Mononuclear cell (primary cell): ENCODE data around the gene IKBKG. TPM values are rescaled to one million over a fixed set of nuclear protein-coding genes. Genes with fewer than 3 reads are reported as not detected.
"Not testable (repeated sequence)": the region's sequence is repeated elsewhere in the genome, so short reads cannot be mapped to it uniquely, and the experiment has no call there.

Experiments used
- H3K27me3 ChIP-seq: 2 replicates; pipeline ENCODE4 v1.6.0; 2011; ENCODE audit warnings: low read length, control low read depth; ENCODE audit not compliant: insufficient read depth
- H3K4me1 ChIP-seq: 2 replicates; pipeline ENCODE4 v1.5.1; 2011; ENCODE audit warnings: mild to moderate bottlenecking, low read length, control low read depth; ENCODE audit not compliant: insufficient read depth
- H3K4me3 ChIP-seq: 2 replicates; pipeline ENCODE4 v1.5.1; 2011; ENCODE audit warnings: mild to moderate bottlenecking, low read length, moderate library complexity
- H3K9me3 ChIP-seq: 2 replicates; pipeline ENCODE4 v1.5.1; 2011; ENCODE audit warnings: low read depth, mild to moderate bottlenecking, control low read depth, low read length
- total RNA-seq: library from RNA; depleted of rRNA; stranded (reverse); fragments of >200 nt; gene quantifications from one replicate; pipeline ENCODE4 v1.2.3, GENCODE V29; 2012

The IKBKG gene
- total RNA-seq, 1 donor, result 11.8 TPM

GRCh38 chrX:154573061-154573460 lies 25.6 kb downstream of the IKBKG start:
- not testable (repeated sequence) for H3K4me3 ChIP-seq, H3K4me1 ChIP-seq, H3K27me3 ChIP-seq, H3K9me3 ChIP-seq

DNA sequence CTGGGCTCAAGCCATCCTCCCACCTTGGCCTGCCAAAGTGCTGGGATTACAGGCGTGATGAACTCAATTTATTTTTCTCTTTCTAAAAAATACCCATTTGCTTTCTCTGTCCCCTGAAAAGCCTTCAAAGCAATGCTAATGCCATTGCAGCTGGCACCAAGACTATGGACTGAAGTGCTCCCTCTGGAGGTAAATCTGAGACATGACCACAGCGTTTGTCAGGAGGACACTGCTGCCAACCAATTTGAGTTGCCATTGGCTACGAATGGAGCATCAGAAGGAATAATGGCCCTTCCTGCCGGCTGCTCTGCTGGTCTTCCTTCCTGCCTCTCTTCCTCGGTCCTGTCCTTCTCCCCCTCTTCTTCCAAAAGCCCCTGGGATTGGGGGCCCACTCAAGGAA lies 27.7 kb downstream of the IKBKG start:
- H3K4me3 ChIP-seq, H3K9me3 ChIP-seq, H3K27me3 ChIP-seq, H3K4me1 ChIP-seq: not testable (repeated sequence)

DNA sequence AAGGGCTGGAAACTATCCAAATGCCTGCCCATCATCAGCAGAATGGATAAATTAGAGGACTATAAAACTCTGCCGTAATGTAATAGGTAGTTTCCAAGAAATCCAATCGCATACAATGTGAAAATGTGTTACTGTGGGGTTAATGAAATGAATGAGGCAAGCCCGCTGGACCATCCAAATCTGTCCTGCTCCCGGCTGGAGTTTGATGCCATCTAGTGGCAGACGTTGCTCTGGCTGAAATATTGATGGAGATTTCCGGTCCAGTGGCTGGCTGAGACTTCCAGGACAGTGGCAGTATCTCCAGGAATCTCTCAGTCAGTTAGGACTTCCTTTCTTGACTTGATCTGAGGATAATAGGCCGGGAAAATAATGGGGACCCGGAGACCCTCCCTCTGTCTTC lies 35.6 kb downstream of the IKBKG start:
- H3K27me3 ChIP-seq, H3K4me1 ChIP-seq, H3K9me3 ChIP-seq, H3K4me3 ChIP-seq: not testable (repeated sequence)

- not testable (repeated sequence) for H3K27me3 ChIP-seq, H3K9me3 ChIP-seq, H3K4me3 ChIP-seq, H3K4me1 ChIP-seq
Observed at GRCh38 chrX:154584585-154585183, 37.3 kb downstream of the IKBKG start, which contains the start of gene CTAG1A. Gene CTAG1A (plus strand): TSS chrX:154585133. CDS start chrX:154585207, 74 bp downstream.

GRCh38 chrX:154590415-154590814 lies 43.0 kb downstream of the IKBKG start:
- H3K4me3 ChIP-seq, H3K9me3 ChIP-seq, H3K4me1 ChIP-seq, H3K27me3 ChIP-seq: not testable (repeated sequence)

GRCh38 chrX:154592505-154592904 lies 45.1 kb downstream of the IKBKG start:
- no peaks in the 10 kb centered on the region for H3K27me3 ChIP-seq
- no peaks in the 10 kb centered on the region for H3K9me3 ChIP-seq
- H3K4me1 ChIP-seq, result peaks cover 6% of the 10 kb centered on the region
- H3K4me3 ChIP-seq, result no peak overlapping the region

DNA sequence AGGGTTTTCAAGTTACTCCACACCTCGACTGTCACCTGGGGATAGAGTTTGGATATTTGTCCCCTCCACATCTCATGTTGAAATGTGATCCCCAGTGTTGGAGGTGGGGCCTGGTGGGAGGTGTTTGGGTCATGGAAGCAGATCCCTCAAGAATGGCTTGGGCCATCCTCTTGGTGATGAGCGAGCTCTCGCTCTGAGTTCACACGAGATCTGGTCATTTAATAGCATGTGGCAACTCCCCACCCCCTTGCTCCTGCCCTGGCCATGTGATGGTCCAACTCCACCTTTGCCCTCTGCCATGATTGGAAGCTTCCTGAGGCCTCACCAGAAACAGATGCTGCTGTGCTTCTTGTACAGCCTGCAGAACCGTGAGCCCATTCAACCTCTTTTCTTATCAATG lies 45.8 kb downstream of the IKBKG start:
- H3K4me3 ChIP-seq, result no peak overlapping the region
- peaks cover 6% of the 10 kb centered on the region for H3K4me1 ChIP-seq
- no peaks in the 10 kb centered on the region for H3K27me3 ChIP-seq
- H3K9me3 ChIP-seq, result no peaks in the 10 kb centered on the region

GRCh38 chrX:154594491-154594890 lies 47.1 kb downstream of the IKBKG start:
- Histone ChIP-seq H3K4me3 (no peak overlapping the region), H3K9me3 (no peaks in the 10 kb centered on the region), H3K27me3 (no peaks in the 10 kb centered on the region), H3K4me1 (peaks cover 6% of the 10 kb centered on the region)

- no peak overlapping the region for H3K4me3 ChIP-seq
- H3K4me1 ChIP-seq, result peaks cover 6% of the 10 kb centered on the region
- H3K27me3 ChIP-seq, result no peaks in the 10 kb centered on the region
- no peaks in the 10 kb centered on the region for H3K9me3 ChIP-seq
Observed at GRCh38 chrX:154595559-154596249, 48.3 kb downstream of the IKBKG start.

- H3K4me3 ChIP-seq, result no peak overlapping the region
- H3K9me3 ChIP-seq, result no peaks in the 10 kb centered on the region
- peaks cover 6% of the 10 kb centered on the region for H3K4me1 ChIP-seq
- H3K27me3 ChIP-seq, result no peaks in the 10 kb centered on the region
Observed at GRCh38 chrX:154596290-154596929, 49.0 kb downstream of the IKBKG start.

DNA sequence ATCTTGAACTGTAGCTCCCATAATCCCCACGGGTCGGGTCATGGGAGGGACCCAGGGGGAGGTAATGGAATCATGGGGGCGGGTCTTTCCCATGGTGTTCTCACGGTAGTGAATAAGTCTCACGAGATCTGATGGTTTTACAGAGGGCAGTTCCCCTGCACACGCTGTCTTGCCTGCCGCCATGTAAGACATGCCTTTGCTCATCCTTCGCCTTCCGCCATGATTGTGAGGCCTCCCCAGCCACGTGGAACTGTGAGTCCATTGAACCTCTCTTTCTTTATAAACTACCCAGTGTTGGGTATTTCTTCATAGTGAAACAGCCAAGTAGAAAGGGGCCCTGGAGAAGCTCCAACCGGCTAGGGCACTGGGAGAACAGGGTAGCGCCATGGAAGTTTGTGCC lies 49.8 kb downstream of the IKBKG start:
- H3K27me3 ChIP-seq, result no peaks in the 10 kb centered on the region
- peaks cover 6% of the 10 kb centered on the region for H3K4me1 ChIP-seq
- no peaks in the 10 kb centered on the region for H3K9me3 ChIP-seq
- no peak overlapping the region for H3K4me3 ChIP-seq

GRCh38 chrX:154598656-154599055 lies 51.2 kb downstream of the IKBKG start:
- no peaks in the 10 kb centered on the region for H3K27me3 ChIP-seq
- no peak overlapping the region for H3K4me3 ChIP-seq
- H3K4me1 ChIP-seq, result peaks cover 6% of the 10 kb centered on the region
- no peaks in the 10 kb centered on the region for H3K9me3 ChIP-seq

DNA sequence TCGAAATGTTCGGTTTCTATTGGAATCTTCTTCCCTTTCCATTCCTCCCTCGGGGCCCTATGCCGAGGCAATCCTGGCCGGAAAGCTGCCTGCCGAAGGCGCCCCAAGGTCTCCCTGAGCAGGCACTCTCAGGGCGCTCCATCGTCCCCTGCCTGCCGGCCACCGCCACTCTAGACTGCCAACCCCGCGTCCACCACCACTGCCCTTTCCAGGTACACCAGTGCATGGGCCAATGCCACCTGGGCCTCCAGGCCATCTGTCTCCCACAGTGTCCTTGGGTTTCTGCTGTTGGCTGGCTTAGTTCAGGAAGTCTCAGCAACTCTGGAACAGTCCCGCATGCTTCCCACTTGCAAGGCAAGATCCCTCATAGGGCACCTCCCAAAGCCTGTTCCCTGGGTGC lies 52.1 kb downstream of the IKBKG start:
- Histone ChIP-seq H3K4me3 (no peak overlapping the region), H3K4me1 (peaks cover 6% of the 10 kb centered on the region), H3K9me3 (no peaks in the 10 kb centered on the region), H3K27me3 (no peaks in the 10 kb centered on the region)

GRCh38 chrX:154600759-154601374 lies 53.4 kb downstream of the IKBKG start:
- peaks cover 6% of the 10 kb centered on the region for H3K4me1 ChIP-seq
- H3K4me3 ChIP-seq, result no peak overlapping the region
- no peaks in the 10 kb centered on the region for H3K9me3 ChIP-seq
- no peaks in the 10 kb centered on the region for H3K27me3 ChIP-seq

DNA sequence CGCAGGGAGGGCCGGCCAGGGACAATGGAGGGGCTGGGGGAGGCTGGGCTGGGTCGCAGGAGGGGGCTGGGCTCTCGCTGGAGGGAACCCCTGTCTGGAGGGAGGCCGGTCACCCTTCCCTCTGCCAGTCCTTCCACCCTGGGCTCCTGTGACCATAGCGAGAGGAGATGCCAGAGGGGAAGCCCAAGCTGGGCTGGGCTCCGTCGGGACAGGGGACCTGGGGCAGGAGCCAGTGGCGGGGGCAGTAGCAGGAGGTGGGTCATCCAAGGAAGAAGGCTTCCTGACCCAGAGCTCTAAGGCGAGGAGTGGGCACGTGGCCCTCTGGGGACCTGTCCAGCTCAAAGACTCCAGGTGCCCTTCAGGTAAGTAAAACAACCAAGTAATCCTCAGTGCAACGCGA lies 54.8 kb downstream of the IKBKG start:
- Histone ChIP-seq H3K27me3 (no peaks in the 10 kb centered on the region), H3K4me3 (no peak overlapping the region), H3K9me3 (no peaks in the 10 kb centered on the region), H3K4me1 (no peaks in the 10 kb centered on the region)
